Choroid plexus epithelial cell (primary cell): ENCODE data around the gene METTL21A.
"Not testable (repeated sequence)": the region's sequence is repeated elsewhere in the genome, so short reads cannot be mapped to it uniquely, and the experiment has no call there.

Experiments used
- DNase-seq: peaks from one replicate; pipeline ENCODE4 v3.0.0-alpha.2; 2010; ENCODE audit warnings: low read depth
- H3K4me3 ChIP-seq: 2 replicates; pipeline ENCODE4 v1.5.1; 2011; ENCODE audit warnings: low read depth, mild to moderate bottlenecking, control low read depth, low read length, moderate library complexity
- TF ChIP-seq, protein P1 (sequence below): conservative IDR thresholded peaks from 2 replicates; pipeline ENCODE4 v1.5.1; 2011; ENCODE audit warnings: low read depth, mild to moderate bottlenecking, control low read depth, inconsistent platforms, low read length, moderate library complexity

Gene METTL21A

DNA sequence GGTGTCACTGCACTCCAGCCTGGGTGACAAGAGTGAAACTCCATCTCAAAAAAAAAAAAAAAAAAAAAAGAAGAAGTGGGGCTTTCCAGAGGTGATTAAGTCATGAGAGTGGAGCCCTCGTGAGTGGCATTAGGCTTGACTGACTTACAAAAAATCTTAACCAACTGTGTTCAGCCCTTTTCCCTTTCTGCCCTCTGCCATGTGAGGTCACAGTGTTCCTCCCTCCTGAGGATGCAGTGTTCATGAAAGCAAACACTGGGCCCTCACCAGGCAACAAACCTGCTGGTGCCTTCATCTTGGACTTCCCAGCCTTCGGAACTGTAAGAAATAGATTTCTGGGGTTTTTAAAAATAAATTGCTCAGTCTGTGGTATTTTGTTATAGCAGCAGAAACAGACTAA is 37.0 kb upstream of the METTL21A start:
- TF ChIP-seq, protein P1, sequence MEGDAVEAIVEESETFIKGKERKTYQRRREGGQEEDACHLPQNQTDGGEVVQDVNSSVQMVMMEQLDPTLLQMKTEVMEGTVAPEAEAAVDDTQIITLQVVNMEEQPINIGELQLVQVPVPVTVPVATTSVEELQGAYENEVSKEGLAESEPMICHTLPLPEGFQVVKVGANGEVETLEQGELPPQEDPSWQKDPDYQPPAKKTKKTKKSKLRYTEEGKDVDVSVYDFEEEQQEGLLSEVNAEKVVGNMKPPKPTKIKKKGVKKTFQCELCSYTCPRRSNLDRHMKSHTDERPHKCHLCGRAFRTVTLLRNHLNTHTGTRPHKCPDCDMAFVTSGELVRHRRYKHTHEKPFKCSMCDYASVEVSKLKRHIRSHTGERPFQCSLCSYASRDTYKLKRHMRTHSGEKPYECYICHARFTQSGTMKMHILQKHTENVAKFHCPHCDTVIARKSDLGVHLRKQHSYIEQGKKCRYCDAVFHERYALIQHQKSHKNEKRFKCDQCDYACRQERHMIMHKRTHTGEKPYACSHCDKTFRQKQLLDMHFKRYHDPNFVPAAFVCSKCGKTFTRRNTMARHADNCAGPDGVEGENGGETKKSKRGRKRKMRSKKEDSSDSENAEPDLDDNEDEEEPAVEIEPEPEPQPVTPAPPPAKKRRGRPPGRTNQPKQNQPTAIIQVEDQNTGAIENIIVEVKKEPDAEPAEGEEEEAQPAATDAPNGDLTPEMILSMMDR, result no peak
- no peak for DNase-seq
- no peak overlapping the region for H3K4me3 ChIP-seq

DNA sequence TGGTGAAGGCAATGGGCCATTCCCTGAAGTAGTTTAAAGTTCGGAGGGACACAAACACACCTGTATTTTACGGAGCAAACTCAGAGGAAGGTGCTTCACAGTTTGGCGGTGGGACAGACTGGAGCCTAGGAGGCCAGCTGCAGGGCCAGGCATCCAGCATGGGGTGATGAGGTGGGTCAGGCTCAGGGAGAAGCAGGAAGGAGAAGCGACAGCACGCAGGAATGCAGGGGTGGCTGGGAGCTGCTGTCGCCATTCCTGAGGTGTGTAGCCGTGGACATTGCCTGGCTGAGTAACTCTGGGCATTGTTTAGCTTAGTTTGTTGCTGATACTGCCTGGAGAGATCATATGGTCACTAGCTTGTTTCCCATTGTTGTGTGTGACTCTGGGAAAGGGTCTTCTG is 35.8 kb upstream of the METTL21A start:
- no peak overlapping the region for H3K4me3 ChIP-seq

DNA sequence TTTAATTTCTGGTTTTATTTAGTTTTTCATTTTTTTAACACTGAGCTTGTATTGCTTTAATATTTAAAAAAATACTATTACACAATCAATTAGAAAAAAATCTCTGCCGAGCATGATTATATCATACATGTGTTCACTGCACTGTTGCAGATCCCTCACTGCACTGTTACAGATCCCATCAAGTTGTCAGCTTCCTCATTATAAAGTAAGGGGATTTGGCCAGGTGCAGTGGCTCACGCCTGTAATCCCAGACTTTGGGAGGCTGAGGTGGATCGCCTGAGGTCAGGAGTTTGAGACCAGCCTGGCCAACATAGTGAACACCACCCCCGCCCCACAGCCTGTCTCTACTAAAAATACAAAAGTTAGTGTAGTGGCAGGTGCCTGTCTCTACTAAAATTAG is 33.0 kb upstream of the METTL21A start:
- no peak for DNase-seq
- H3K4me3 ChIP-seq, result no peak overlapping the region
- TF ChIP-seq, protein P1, result no peak

More for the DNA sequence above, 35.8 kb upstream of the METTL21A start:
- TF ChIP-seq, protein P1, result no peak
- DNase-seq, result no peak

DNA sequence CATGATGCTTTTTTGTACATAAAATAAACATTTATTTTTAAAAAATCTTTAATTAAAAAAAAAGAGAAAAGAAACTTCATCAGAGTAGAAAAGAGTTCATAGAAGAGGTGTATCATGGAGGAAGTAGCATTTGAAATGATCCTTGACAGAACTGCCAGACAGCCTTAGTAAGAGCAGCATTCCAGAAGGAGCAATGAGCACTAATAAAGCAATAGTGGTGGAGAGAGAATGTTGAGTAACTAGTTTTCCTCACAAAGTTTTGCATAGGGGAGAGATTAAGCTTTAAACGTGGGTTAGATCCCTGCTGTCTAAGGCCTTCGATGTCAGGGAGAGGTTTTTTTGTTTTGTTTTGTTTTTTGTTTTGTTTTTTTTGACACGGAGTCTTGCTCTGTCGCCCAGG is 29.8 kb upstream of the METTL21A start:
- peak; percentile 5 for DNase-seq
- TF ChIP-seq, protein P1, result no peak
- H3K4me3 ChIP-seq, result no peak overlapping the region

DNA sequence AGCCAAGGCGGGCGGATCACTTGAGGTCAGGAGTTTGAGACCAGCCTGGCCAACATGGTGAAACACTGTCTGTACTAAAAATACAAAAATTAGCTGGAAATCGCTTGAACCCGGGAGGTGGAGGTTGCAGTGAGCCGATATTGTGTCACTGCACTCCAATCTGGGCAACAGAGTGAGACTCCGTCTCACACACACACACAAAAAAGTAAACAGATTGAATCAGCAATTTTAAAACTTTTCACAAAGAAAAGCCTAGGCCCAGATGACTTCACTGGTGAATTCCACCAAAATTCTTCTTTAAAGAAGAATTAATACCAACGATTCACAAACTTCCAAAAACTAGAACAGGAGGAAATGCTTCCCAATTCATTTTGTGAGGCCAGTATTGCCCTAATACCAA is 21.4 kb upstream of the METTL21A start:
- H3K4me3 ChIP-seq, DNase-seq: not testable (repeated sequence)

DNA sequence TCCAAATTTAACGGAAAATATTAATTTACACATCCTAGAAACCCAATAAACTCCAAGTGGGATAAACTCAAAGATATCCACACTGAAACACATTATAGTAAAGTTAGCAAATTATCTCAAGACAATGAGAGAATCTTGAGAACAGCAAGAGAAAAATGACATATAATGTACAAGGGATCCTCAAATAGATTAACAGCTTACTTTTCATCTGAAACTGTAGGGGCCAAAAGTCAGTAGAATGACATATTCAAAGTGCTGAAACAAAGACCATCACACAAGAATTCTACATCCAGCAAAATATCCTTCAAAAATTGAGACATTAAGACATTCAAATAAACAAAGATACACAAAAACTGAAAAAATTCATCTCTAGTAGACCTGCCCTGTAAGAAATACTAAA is 18.7 kb upstream of the METTL21A start:
- H3K4me3 ChIP-seq, result no peak overlapping the region
- no peak for DNase-seq
- TF ChIP-seq, protein P1, result no peak

- TF ChIP-seq, protein P1, result no peak
Measured at GRCh38 chr2:207640661-207641060, 15.5 kb upstream of the METTL21A start.

GRCh38 chr2:207640160-207640559 is 15.0 kb upstream of the METTL21A start:
- no peak overlapping the region for H3K4me3 ChIP-seq
- no peak for DNase-seq
- TF ChIP-seq, protein P1, result no peak

More at GRCh38 chr2:207640661-207641060, 15.5 kb upstream of the METTL21A start:
- DNase-seq, result no peak
- no peak overlapping the region for H3K4me3 ChIP-seq

GRCh38 chr2:207639288-207639687 is 14.1 kb upstream of the METTL21A start:
- DNase-seq, H3K4me3 ChIP-seq: not testable (repeated sequence)
